GM12878 (cell line): ENCODE measurements around the gene NXN. TPM values are rescaled to one million over a fixed set of nuclear protein-coding genes. Genes with fewer than 3 reads are reported as not detected.

Source experiments
- ATAC-seq: fragments of 200-7000 bp; cut with Tn5 transposase; 3 replicates; pipeline ENCODE4 v1.9.1; 2020; ENCODE audit warnings: mild to moderate bottlenecking, moderate library complexity
- BruUV-seq: library from RNA; stranded (reverse); fragments of 400-500 nt; replicated peaks from 2 replicates; lab custom pipeline; 2021; lab: Mats Ljungman, UMichigan
- CTCF ChIA-PET: fragments of 300-600 bp; sonication (Branson Sonifier 250); formaldehyde crosslinking; extraction: SDS; loops from one replicate; lab custom pipeline; 2021; ENCODE audit warnings: inconsistent platforms; lab: Yijun Ruan, JAX
- POLR2A ChIA-PET: fragments of 350-600 bp; formaldehyde crosslinking; extraction: SDS; loops from one replicate; lab custom pipeline; 2021; ENCODE audit warnings: inconsistent platforms; lab: Charles Lee
- RAD21 ChIA-PET: fragments of 300-600 bp; sonication (Branson Sonifier 250); formaldehyde crosslinking; loops from one replicate; lab custom pipeline; 2023; ENCODE audit warnings: antibody characterized with exemption; ENCODE audit not compliant: unreplicated experiment; lab: Charles Lee
- SMC1A ChIA-PET: fragments of 300-600 bp; sonication (Branson Sonifier 250); formaldehyde crosslinking; loops from one replicate; lab custom pipeline; 2023; ENCODE audit not compliant: unreplicated experiment, uncharacterized antibody; lab: Charles Lee
- DNase-seq: peaks from one replicate; pipeline ENCODE4 v3.0.0-alpha.2; 2011; ENCODE audit warnings: low read depth, low spot score
- FAIRE-seq: peaks from 3 replicates; lab custom pipeline; 2011; peaks lifted over from hg19 to GRCh38; lab: Jason Lieb, UNC
- H2AFZ ChIP-seq: 2 replicates; pipeline ENCODE4 v1.6.0; 2011; ENCODE audit warnings: low read depth, low read length, control low read depth; ENCODE audit not compliant: control insufficient read depth
- H3K27ac ChIP-seq: 2 replicates; pipeline ENCODE4 v1.5.1; 2011; ENCODE audit warnings: control low read depth; ENCODE audit not compliant: control insufficient read depth, insufficient read depth
- H3K27me3 ChIP-seq, 2 experiments: replicated peaks in 1 of 2; 2 replicates each; pipeline versions ENCODE4 v1.6.0 to v1.6.1; 2011; ENCODE audit warnings: low read length in 1 of 2; ENCODE audit not compliant: control insufficient read depth in 2 of 2, insufficient read depth in 2 of 2
- H3K36me3 ChIP-seq, 2 experiments: 2 replicates each; pipeline ENCODE4 v1.5.1; 2011; ENCODE audit warnings: low read length in 1 of 2; ENCODE audit not compliant: control insufficient read depth in 2 of 2, insufficient read depth in 2 of 2
- H3K4me1 ChIP-seq: 2 replicates; pipeline ENCODE4 v1.6.1; 2011; ENCODE audit warnings: mild to moderate bottlenecking, low read length, moderate library complexity, mixed read lengths; ENCODE audit not compliant: control insufficient read depth, insufficient read depth
- H3K4me2 ChIP-seq: 2 replicates; pipeline ENCODE4 v1.6.0; 2011; ENCODE audit warnings: control low read depth; ENCODE audit not compliant: control insufficient read depth, insufficient read depth
- H3K4me3 ChIP-seq: fragments of 200-600 bp; sonication (generic); 2 replicates; pipeline ENCODE4 v1.5.1; 2016
- H3K79me2 ChIP-seq: 2 replicates; pipeline ENCODE4 v1.6.0; 2011; ENCODE audit warnings: low read length; ENCODE audit not compliant: control insufficient read depth, insufficient read depth
- H3K9ac ChIP-seq: 2 replicates; pipeline ENCODE4 v1.8.0; 2011; ENCODE audit warnings: low read length, control low read depth, mixed read lengths; ENCODE audit not compliant: control insufficient read depth, insufficient read depth
- H3K9me3 ChIP-seq: replicated peaks from 3 replicates; pipeline ENCODE4 v1.5.1; 2011; ENCODE audit warnings: mild to moderate bottlenecking, low read length; ENCODE audit not compliant: control insufficient read depth, insufficient read depth
- H4K20me1 ChIP-seq: 2 replicates; pipeline ENCODE4 v1.6.0; 2011; ENCODE audit not compliant: control insufficient read depth, insufficient read depth
- BHLHE40 ChIP-seq, 2 experiments: fragments of 450-650 bp in 1 of 2; IDR thresholded peaks; 2 replicates each; pipeline ENCODE4 v1.6.1; 2011 to 2017; ENCODE audit warnings: low read depth in 2 of 2, borderline replicate concordance in 1 of 2, improper control_type of control experiment in 1 of 2, low read length in 1 of 2, mild to moderate bottlenecking in 1 of 2
- HDAC6 ChIP-seq: fragments of 200-600 bp; sonication (generic); IDR thresholded peaks from one replicate; pipeline ENCODE4 v1.8.0; 2017; ENCODE audit warnings: antibody characterized with exemption; ENCODE audit not compliant: unreplicated experiment
- KLF5 ChIP-seq: fragments of 450-650 bp; IDR thresholded peaks from 2 replicates; pipeline ENCODE4 v1.6.1; 2014; ENCODE audit warnings: mild to moderate bottlenecking; ENCODE audit not compliant: partially characterized antibody
- NRF1 ChIP-seq: conservative IDR thresholded peaks from 2 replicates; pipeline ENCODE4 v1.6.1; 2011; ENCODE audit warnings: mild to moderate bottlenecking, low read depth, low read length, improper control_type of control experiment
- PKNOX1 ChIP-seq: fragments of 450-650 bp; IDR thresholded peaks from 2 replicates; pipeline ENCODE4 v1.6.1; 2016; ENCODE audit warnings: mild to moderate bottlenecking
- POLR2AphosphoS5 ChIP-seq: IDR thresholded peaks from 2 replicates; pipeline ENCODE4 v1.6.1; 2011; ENCODE audit warnings: mild to moderate bottlenecking, low read length, inconsistent platforms
- RELB ChIP-seq: fragments of 450-650 bp; IDR thresholded peaks from 2 replicates; pipeline ENCODE4 v1.6.1; 2017; ENCODE audit warnings: low read depth, mild to moderate bottlenecking, moderate library complexity
- RUNX3 ChIP-seq: IDR thresholded peaks from 2 replicates; pipeline ENCODE4 v1.6.1; 2012; ENCODE audit warnings: low read length, inconsistent platforms
- SIN3A ChIP-seq: IDR thresholded peaks from 2 replicates; pipeline ENCODE4 v1.6.1; 2012; ENCODE audit warnings: low read depth, low read length, improper control_type of control experiment
- SMAD1 ChIP-seq: fragments of 450-650 bp; IDR thresholded peaks from 2 replicates; pipeline ENCODE4 v1.6.1; 2018; ENCODE audit warnings: mild to moderate bottlenecking, low read depth; ENCODE audit not compliant: partially characterized antibody
- TCF12 ChIP-seq: IDR thresholded peaks from 2 replicates; pipeline ENCODE4 v1.6.1; 2011; ENCODE audit warnings: low read depth, mild to moderate bottlenecking, low read length
- ZNF217 ChIP-seq: fragments of 450-650 bp; IDR thresholded peaks from 2 replicates; pipeline ENCODE4 v1.6.1; 2017; ENCODE audit warnings: antibody characterized with exemption, mild to moderate bottlenecking
- WGBS: methylation state at CpG from one replicate; pipeline ENCODE4 v1.1.6; 2016; ENCODE audit warnings: low lambda C conversion rate; ENCODE audit not compliant: insufficient replicate concordance, insufficient coverage; ENCODE audit errors: missing lambda C conversion rate; 5-methylcytosine and 5-hydroxymethylcytosine counted together
- in situ Hi-C: fragments of 300-500 bp; cut with MboI; formaldehyde crosslinking; loops from 9 replicates; pipeline ENCODE4 v1.14.3; 2018; ENCODE audit warnings: mixed read lengths
- intact Hi-C: fragments of 100-400 bp; cut with micrococcal nuclease; formaldehyde crosslinking; loops from one replicate; pipeline ENCODE4 v1.14.2; 2022; ENCODE audit not compliant: unreplicated experiment
- polyA plus RNA-seq, 11 experiments: library from polyadenylated mRNA; depleted of rRNA in 4 of 11; unstranded in 6 of 11; stranded (reverse) in 5 of 11; fragments of >200 nt; fragmentation: Nextera tagmentation in 4 of 11; fragmentation: Illumina TruSeq in 1 of 11; extraction: Ambion mirVana in 4 of 11; extraction: Trizol in 1 of 11; gene quantifications; 1 replicate in 1 of 11; 2 replicates in 10 of 11; pipeline versions ENCODE4 v1.2.1 to v1.2.3, GENCODE V29; 2011 to 2016; ENCODE audit warnings: inconsistent platforms in 2 of 11, missing spikeins in 2 of 11, low read depth in 1 of 11
- total RNA-seq, 4 experiments: library from RNA; depleted of rRNA in 3 of 4; stranded (reverse); fragments of >200 nt in 3 of 4; fragmentation: Illumina TruSeq in 1 of 4; extraction: Trizol in 1 of 4; gene quantifications; 2 replicates each; pipeline versions ENCODE4 v1.2.1 to v1.2.3, GENCODE V29; 2013 to 2021

Gene NXN
- total and polyA plus RNA-seq, 10 of the 15 experiments (the other 5 are each of a cell fraction or from before 2014, with no cell fraction given), result 0.04 to 1.2 (median 0.30) TPM

- TF ChIP-seq ZNF217 (no peak), NRF1 (no peak), HDAC6 (no peak), TCF12 (no peak), SMAD1 (no peak), POLR2AphosphoS5 (no peak), RELB (no peak), KLF5 (no peak)
Observed at GRCh38 chr17:892958-893357, 86.6 kb downstream of the NXN start (continued).

GRCh38 chr17:888998-889441, 90.6 kb downstream of the NXN start:
- Histone ChIP-seq H3K27ac (no peak overlapping the region), H3K9me3 (no peaks in the 10 kb centered on the region), H4K20me1 (no peaks in the 10 kb centered on the region), H3K4me3 (no peak overlapping the region), H3K4me2 (peak overlapping the region; percentile 42), H3K27me3 (no peaks in the 10 kb centered on the region), H3K79me2 (no peaks in the 10 kb centered on the region), H3K9ac (no peak overlapping the region), H3K36me3 (no peaks in the 10 kb centered on the region), H2AFZ (no peak overlapping the region), H3K4me1 (peaks cover 3% of the 10 kb centered on the region; the same call in 1 of the 2 replicates)
- POLR2A ChIA-PET, result no interaction called here
- RAD21 ChIA-PET, result interaction anchor here (0.7 kb wide), 1 partner anchor 45 kb away, joined by 3 read pairs; no protein-coding TSS in a partner anchor
- whole genome bisulfite sequencing, result under 1% methylated on average over 12 of the region's 12 CpGs
- FAIRE-seq, result no peak
- peak; percentile 24 for DNase-seq
- CTCF ChIA-PET, result interaction anchor here (1.2 kb wide), 1 partner anchor 10 kb away, joined by 3 read pairs; no protein-coding TSS in a partner anchor
- TF ChIP-seq BHLHE40 (IDR thresholded peaks at IDR 0.05; ENCODE audit: borderline replicate concordance in 1 of 2, low read depth in 2 of 2, low read length in 1 of 2) (peak; percentile 81 to 86), PKNOX1 (peak; percentile 28; the same call in 1 of the 2 replicates), SIN3A (no peak), RUNX3 (peak; percentile 78), ZNF217 (no peak)
- ATAC-seq, result peak; percentile 21; the same call in 1 of the 3 replicates
- intact Hi-C loops (no loop called here), in situ Hi-C loops (no loop called here)
- BruUV-seq, result no TSS peak
- SMC1A ChIA-PET, result no interaction called here
